Measurements from ENCODE around the gene CLCNKA. TPM values are rescaled to one million over a fixed set of nuclear protein-coding genes. Genes with fewer than 3 reads are reported as not detected.

The CLCNKA gene
- total RNA-seq, 1 experiment from 2014 or later: 1.5 TPM

GRCh38 chr1:15983275-15983674 lies 38.6 kb upstream of the CLCNKA start:
- no peaks in the 10 kb centered on the region for H3K4me1 Mint-ChIP-seq
- DNase-seq (ENCODE audit: low spot score): no peak
- H3K27ac Mint-ChIP-seq: no peak overlapping the region
- ChIA-PET CTCF (no interaction called here), POLR2A (no interaction called here)
- no peak overlapping the region for H3K4me3 Mint-ChIP-seq
- H3K9me3 Mint-ChIP-seq: peaks cover 23% of the 10 kb centered on the region
- peaks cover 24% of the 10 kb centered on the region for H3K27me3 Mint-ChIP-seq (ENCODE audit: low read depth)
- H3K36me3 Mint-ChIP-seq: no peaks in the 10 kb centered on the region
- no peak for ATAC-seq
- TF ChIP-seq KAT7 (CRISPR knock-in tag; IDR thresholded peaks at IDR 0.05; ENCODE audit: borderline replicate concordance) (no peak), USF1 (CRISPR knock-in tag; IDR thresholded peaks at IDR 0.05) (no peak), SMAD4 (CRISPR knock-in tag; IDR thresholded peaks at IDR 0.05) (no peak), FOXP1 (CRISPR knock-in tag; IDR thresholded peaks at IDR 0.05; ENCODE audit: borderline replicate concordance) (no peak), ZNF423 (CRISPR knock-in tag; IDR thresholded peaks at IDR 0.05) (no peak), AFF4 (CRISPR knock-in tag; IDR thresholded peaks at IDR 0.05; ENCODE audit: borderline replicate concordance) (no peak), RORB (CRISPR knock-in tag; IDR thresholded peaks at IDR 0.05) (no peak), NR3C1 (CRISPR knock-in tag; conservative IDR thresholded peaks at IDR 0.05; ENCODE audit: low read depth) (no peak), PRRX2 (CRISPR knock-in tag; IDR thresholded peaks at IDR 0.05) (no peak), CREB1 (CRISPR knock-in tag; IDR thresholded peaks at IDR 0.05) (no peak), ZNF317 (CRISPR knock-in tag; IDR thresholded peaks at IDR 0.05; ENCODE audit: borderline replicate concordance, low read depth) (no peak), NFYB (CRISPR knock-in tag; conservative IDR thresholded peaks at IDR 0.05; ENCODE audit: low read depth) (no peak), ATF1 (CRISPR knock-in tag; IDR thresholded peaks at IDR 0.05) (no peak), E2F4 (CRISPR knock-in tag; IDR thresholded peaks at IDR 0.05; ENCODE audit: borderline replicate concordance, low read depth) (no peak), ELF4 (CRISPR knock-in tag; IDR thresholded peaks at IDR 0.05; ENCODE audit: low read depth) (no peak), ATF2 (CRISPR knock-in tag; IDR thresholded peaks at IDR 0.05; ENCODE audit: borderline replicate concordance, low read depth) (no peak), ATF6 (CRISPR knock-in tag; IDR thresholded peaks at IDR 0.05) (no peak)
